Fibroblast of skin of right biceps (primary cell): ENCODE results near the gene RGSL1.

Experiments used
- DNase-seq: peaks from one replicate; pipeline ENCODE4 v3.0.0-alpha.2; 2013

RGSL1 gene

DNA sequence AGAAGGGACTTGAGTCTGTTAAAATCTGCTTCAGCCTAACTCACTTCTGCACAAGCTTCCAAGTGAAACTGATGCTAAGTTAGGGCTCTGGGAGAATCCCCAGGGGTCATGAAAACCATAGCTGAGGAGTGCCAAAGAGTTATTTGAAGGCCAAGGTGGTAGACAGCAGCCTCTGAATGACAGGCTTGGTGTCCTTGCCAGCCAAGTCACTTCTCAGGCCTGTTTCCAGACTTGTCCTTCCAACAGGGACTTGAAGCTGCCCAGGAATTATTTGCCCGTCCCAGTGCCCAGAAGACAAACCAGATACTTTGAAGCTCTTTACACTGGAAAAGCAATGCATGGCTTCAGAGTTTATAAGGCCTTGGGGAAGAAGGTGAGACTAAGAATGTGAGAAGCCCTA lies 105.5 kb downstream of the RGSL1 start:
- DNase-seq: no peak

DNA sequence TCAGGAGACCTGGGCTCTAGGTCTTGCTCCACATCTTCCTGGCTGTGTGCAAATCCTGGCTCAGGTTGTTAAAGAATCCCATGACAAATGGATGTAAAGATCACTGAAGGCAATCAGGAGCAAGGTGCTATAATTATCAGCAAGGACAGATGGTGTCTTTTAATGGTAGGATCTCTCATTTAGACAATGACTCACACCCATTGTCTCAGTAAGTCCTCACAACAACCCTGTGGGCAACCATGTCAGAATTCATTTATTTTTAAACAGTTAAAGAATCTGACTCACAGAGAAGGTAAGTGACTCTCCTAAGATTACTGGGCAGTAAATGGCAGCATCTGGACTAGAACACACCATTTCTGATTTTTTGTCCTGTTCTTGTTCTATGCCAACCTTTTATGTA lies 106.3 kb downstream of the RGSL1 start:
- DNase-seq: no peak

DNA sequence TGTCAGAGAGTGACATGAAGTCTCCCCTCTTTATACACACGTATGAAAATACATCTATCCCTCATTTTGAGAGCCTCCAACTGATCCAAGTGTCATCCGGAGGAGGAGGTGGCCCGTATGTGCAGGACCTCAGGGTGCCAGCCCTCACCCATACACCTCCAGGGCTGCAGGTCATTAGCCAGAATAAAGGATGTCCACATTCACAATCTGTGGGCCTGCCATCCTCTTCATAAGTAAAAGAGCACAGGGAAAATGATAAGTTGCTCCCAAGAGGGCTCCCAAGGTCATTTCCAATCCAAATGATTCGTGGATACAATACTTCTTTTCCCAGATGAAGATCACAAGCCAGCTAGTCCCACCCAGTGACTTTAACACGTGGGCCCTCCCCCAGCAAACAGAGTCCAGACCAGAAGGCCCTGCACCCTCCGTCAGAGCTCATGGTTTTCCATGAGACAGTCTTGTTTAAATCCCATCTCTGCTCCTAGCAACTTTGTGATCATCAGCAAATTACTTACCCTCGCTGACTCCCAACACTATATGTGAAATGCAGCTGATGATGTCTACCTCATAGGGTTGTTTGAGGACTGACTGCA lies 110.5 kb downstream of the RGSL1 start:
- DNase-seq: no peak

DNA sequence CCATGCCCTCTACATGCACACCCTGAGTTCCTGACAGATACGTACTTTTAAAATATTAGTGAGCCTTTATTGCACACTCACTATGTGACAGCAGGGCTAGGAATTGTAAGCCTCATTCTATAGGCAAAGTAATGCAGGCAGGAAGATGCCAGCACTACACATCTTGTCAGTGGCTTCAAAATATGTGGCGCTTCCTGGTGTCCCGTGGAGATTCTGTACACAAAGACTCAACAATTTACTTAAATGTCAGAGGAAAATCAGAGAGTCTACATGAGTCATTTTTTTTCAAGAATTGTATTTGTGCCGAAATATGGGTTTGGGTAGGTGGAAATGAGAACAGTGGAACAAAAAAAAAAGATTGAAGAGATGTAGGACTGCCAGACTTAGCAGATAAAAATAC lies 111.5 kb downstream of the RGSL1 start:
- no peak for DNase-seq

DNA sequence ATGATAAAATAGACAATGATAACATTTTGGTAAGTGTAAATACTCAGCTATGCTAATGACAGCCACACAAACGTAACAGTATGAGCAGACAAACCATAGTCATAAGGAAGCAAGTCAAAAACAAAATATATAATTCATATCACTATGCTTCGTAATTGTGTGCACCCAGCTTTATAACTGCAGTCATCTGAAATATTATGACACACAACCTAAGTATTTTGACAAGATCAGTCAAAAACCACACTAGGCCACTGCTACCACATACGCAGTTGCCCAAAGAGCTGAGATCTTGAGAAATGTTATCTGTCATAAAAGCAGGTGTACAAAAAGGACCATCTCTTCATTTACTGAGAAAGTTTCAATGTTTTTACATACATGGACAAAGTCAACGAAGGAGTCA lies 113.1 kb downstream of the RGSL1 start:
- DNase-seq: no peak

- no peak for DNase-seq
These were observed 114.6 kb downstream of the RGSL1 start for GRCh38 chr1:182564406-182565004.

GRCh38 chr1:182565537-182565936 lies 115.6 kb downstream of the RGSL1 start:
- no peak for DNase-seq

GRCh38 chr1:182567629-182568028 lies 117.7 kb downstream of the RGSL1 start:
- DNase-seq: no peak

DNA sequence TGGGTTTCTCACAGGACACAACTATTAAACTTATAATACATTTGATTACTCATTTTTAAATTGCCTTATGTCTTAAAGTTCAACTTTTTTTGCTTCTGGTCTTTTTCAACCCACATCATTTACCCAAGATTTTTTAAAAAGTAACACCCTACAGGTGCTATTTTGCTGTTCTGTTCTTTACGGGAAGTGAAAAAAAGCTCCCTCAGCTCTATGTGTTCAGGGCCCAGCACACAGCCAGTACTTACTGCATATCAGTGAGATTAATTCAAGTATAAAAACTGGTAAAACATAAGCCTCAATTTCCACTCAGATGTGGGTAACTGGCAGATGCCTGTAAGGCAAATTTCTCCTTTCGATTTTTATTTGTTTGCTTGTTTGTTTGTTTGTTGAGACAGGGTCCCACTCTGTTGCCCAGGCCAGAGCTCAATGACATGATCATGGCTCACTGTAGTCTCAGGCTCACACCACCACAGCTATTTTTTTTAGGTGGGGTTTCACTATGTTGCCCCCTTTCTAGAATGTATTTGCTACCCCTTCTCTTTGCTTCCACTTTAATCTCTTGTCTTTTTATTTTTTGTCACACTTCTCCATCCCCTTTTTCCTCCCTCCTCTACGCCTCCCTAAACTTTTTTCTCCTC lies 118.8 kb downstream of the RGSL1 start:
- no peak for DNase-seq

DNA sequence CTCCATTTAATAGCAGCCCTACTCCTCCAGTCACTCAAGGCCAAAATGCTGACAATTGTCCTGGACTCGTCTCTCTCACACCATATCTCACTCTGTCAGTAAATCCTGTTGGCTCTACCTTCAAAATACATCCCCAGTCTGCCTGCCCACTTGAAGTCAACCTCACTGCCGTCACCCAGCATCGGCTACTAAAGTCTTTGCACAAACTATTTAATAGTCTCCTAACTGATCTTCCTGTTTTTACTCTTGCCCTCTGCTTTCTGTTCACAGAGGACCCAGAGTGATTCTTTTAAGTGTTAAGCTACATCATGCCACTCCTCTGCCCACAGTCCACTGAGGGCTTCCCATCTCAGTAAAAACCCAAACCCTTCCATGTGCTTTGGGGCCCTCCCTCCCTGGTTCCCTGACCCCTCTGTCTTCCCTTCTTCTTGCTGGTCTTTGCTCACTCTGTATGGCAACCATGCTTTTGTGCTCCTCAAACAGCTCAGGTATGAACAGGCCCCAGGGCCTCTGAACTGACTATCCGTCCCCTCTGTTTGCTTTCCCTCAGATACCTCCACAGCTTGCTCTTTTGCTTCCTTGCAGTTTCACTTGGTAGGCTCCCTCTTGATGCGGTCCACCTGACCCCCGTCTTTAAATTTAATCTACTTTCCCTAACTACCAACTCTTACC lies 120.1 kb downstream of the RGSL1 start:
- DNase-seq: no peak

DNA sequence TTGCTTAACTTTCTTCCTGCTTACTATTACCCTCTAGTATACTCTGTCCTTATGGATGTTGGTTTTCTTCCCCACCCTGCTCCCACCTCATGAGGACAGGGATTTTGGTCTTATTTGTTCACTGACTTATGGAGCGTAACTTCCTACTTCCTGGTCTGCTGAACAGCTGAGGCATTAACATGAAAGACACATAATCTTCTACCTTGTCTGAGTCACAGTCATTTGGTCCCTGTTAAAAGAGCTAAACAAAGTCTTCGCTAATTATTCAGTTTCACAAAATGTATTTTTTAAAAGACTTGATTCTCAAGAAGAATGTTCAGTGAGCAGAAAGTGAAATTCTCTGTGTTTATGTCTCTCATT lies 120.6 kb downstream of the RGSL1 start:
- DNase-seq: no peak

DNA sequence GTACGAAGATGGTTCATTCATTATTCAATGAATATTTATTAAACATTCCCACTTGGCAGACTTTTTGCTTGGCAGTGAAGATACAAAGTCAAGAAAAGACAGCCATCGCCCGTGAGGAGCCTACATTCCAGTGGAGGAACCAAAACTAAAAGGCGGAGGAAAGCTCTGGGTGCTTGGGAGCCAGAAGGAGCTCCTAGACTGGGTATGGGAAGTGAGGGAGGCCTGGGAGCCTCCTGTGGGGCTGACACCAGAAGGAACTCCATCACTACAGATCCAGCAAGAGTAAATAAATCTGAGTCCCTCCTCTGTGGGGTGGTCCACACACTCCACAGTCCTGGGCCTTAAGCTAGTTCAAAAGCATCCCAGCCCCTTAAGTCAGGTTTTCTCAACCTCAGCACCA lies 124.2 kb downstream of the RGSL1 start:
- no peak for DNase-seq

- peak; percentile 59 for DNase-seq
These were observed 125.7 kb downstream of the RGSL1 start for GRCh38 chr1:182575540-182576149.

DNA sequence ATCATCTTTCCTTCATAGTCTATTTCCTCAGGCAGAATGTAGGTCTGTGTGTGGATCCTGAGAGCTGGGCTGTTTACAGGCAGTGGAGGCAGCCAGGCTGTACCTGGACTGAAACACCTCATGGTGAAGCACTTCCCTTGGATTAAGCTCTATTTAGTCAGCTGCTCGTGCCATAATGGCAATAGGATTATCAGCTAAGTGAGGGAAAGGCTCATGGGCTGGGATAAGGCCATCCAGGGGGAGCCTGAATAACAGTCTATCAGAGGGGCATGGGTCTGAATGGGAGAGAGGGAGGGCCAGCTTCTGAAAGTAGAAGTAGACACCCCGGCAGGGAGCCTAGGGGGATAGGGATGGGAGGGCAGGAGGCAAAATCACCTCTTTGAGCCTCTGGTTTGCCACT lies 130.8 kb downstream of the RGSL1 start:
- no peak for DNase-seq

DNA sequence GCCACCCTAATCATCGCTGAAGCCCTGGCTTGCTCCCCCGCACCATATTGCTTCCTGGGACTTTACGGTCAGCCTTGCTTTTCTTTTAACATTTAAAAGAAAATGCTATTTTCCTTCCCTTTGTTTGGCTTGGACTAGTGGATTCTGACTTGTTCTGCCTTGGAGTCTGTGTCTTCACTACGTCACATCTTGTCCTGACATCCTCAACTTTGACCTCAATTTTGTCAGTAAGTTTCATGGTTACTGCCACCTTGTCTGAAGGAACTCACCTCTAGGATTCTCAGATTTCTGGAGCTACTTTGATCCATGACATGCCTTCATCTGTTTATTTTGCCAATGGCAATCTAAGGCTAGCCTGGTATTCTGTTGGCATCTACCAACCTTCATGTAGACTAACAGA lies 134.8 kb downstream of the RGSL1 start:
- no peak for DNase-seq

GRCh38 chr1:182586380-182586779 lies 136.4 kb downstream of the RGSL1 start:
- DNase-seq: no peak

GRCh38 chr1:182587093-182587492 lies 137.1 kb downstream of the RGSL1 start:
- DNase-seq: no peak

GRCh38 chr1:182587666-182588499 lies 137.9 kb downstream of the RGSL1 start:
- DNase-seq: no peak

- peak; percentile 63 for DNase-seq
These were observed 138.8 kb downstream of the RGSL1 start, which contains the start of gene RNASEL for GRCh38 chr1:182588500-182589396. Gene RNASEL, minus strand, starts transcription at chr1:182589256. Its CDS starts 2,450 bp downstream, at chr1:182586806.

DNA sequence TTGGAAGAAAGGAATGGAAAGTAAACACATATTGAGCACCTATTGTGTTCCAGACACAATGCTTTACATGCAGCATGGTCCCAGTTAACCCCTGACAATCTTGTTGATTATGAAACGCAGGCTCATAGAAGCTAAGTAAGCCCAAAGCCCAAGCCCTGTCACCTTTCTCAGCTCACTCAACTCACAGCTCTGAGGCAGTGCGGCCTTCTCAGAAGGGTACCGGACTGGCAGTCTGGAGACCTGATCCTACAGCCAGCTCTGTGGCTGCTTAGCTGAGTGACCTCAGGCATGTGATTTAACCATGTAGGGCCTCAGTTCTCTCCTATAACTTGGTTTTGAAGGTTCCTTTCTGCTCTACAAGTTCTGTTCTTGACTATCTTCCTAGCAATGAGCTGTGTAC lies 139.6 kb downstream of the RGSL1 start:
- no peak for DNase-seq

DNA sequence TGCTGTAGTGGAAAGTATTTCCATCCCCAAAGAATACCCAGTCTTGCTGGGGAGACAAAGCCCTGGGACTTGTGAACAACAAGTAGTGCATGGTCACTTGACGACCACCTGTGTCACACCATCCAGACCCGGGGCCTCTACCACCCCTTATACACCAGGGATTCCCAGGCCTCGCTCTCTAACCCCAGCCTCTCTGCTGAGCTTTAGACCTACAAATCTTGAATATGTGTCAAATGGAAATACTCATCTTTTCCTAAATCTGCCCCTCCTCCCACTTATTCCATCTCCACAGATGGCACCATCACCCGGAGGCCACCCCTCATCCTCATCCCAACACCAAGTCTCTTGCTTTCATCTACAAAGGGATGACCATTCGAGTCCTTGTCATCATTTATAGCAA lies 140.0 kb downstream of the RGSL1 start:
- DNase-seq: no peak
